Aorta (tissue), 5 donors: Measurements from ENCODE around the gene WDR62. TPM values are rescaled to one million over a fixed set of nuclear protein-coding genes. Genes with fewer than 3 reads are reported as not detected.
"Not testable (repeated sequence)": the region's sequence is repeated elsewhere in the genome, so short reads cannot be mapped to it uniquely, and the experiment has no call there.

Source experiments
- ATAC-seq: fragments of 200-7000 bp; cut with Tn5 transposase; one replicate; pipeline ENCODE4 v1.9.1; 2022; ENCODE audit warnings: moderate library complexity; ENCODE audit not compliant: low FRiP score
- DNase-seq, 2 donors: peaks; one replicate each; pipeline ENCODE4 v3.0.0-alpha.2; 2020
- H3K27ac ChIP-seq, 2 donors: one replicate each; pipeline ENCODE4 v1.5.1; 2013; ENCODE audit warnings: low read length in 2 of 2, mild to moderate bottlenecking in 2 of 2, moderate library complexity in 2 of 2, control low read depth in 1 of 2, inconsistent platforms in 1 of 2, low read depth in 1 of 2
- H3K27me3 ChIP-seq, 2 donors: one replicate each; pipeline ENCODE4 v1.6.1; 2013; ENCODE audit warnings: control low read depth in 1 of 2, low read length in 1 of 2, mild to moderate bottlenecking in 1 of 2, moderate library complexity in 1 of 2; ENCODE audit not compliant: insufficient read depth in 2 of 2, control insufficient read depth in 1 of 2
- H3K36me3 ChIP-seq, 2 donors: one replicate each; pipeline ENCODE4 v1.6.1; 2013; ENCODE audit warnings: control low read depth in 1 of 2, low read length in 1 of 2, mild to moderate bottlenecking in 1 of 2; ENCODE audit not compliant: insufficient read depth in 2 of 2, control insufficient read depth in 1 of 2
- H3K4me1 ChIP-seq, 2 donors: one replicate each; pipeline ENCODE4 v1.6.1; 2013; ENCODE audit warnings: low read length in 2 of 2, control low read depth in 1 of 2, mild to moderate bottlenecking in 1 of 2, moderate library complexity in 1 of 2; ENCODE audit not compliant: insufficient read depth in 2 of 2, control insufficient read depth in 1 of 2
- H3K4me3 ChIP-seq, 2 donors: one replicate each; pipeline ENCODE4 v1.5.1; 2013; ENCODE audit warnings: low read length in 2 of 2, control low read depth in 1 of 2, mild to moderate bottlenecking in 1 of 2
- H3K9me3 ChIP-seq: one replicate; pipeline ENCODE4 v1.6.1; 2013; ENCODE audit warnings: mild to moderate bottlenecking, low read length; ENCODE audit not compliant: control insufficient read depth
- WGBS, 2 donors: extraction: QIAGEN DNeasy Blood & Tissue Kit; methylation state at CpG; one replicate each; pipeline ENCODE4 v1.1.7; 2013; 5-methylcytosine and 5-hydroxymethylcytosine counted together
- intact Hi-C, 2 donors: fragments of 100-400 bp; cut with DNase I; formaldehyde crosslinking; loops; one replicate each; pipeline versions ENCODE4 v1.14.2 to v1.15.0; 2022
- polyA plus RNA-seq, 2 donors: library from polyadenylated mRNA; stranded (reverse); fragments of 200-250 nt; gene quantifications; one replicate each; pipeline ENCODE4 v1.2.3, GENCODE V29; 2013
- total RNA-seq, 2 donors: library from RNA; stranded (reverse); fragmentation: NEBNext Ultra II Directional; extraction: Animal tissue kit (Norgen Biotek cat#: 25700); gene quantifications; one replicate each; pipeline ENCODE4 v1.2.1, GENCODE V29; 2021
- donor health status: healthy with polysubstance abuse.
- donor health status: Bipolar disorder and iron deficiency.
- donor health status: DM: no; HTN: no; CAD: no.
- donor health status: DM: no; HTN: no; CAD: no.
- donor health status: DM: yes; HTN: yes; CAD: no.

The WDR62 gene
- total and polyA plus RNA-seq, 4 donors, result 0.25 to 1.3 (median 0.35) TPM

- Histone ChIP-seq H3K27ac (no peak overlapping the region), H3K4me3 (no peak overlapping the region), H3K27me3 (no peaks in the 10 kb centered on the region), H3K9me3 (no peaks in the 10 kb centered on the region), H3K36me3 (no peaks in the 10 kb centered on the region), H3K4me1 (no peaks in the 10 kb centered on the region)
- no peak for ATAC-seq
- intact Hi-C loops, result no loop called here
- 88 to 90% methylated on average over 2 of the region's 2 CpGs for WGBS, 2 donors
- peak in 1 of 2 donors; percentile 39 for DNase-seq
Measured at GRCh38 chr19:36061367-36061766, 6.7 kb downstream of the WDR62 start.

GRCh38 chr19:36064826-36065225, 10.1 kb downstream of the WDR62 start:
- intact Hi-C loops, result no loop called here
- Histone ChIP-seq H3K4me3 (no peak overlapping the region), H3K9me3 (no peaks in the 10 kb centered on the region), H3K27me3 (no peaks in the 10 kb centered on the region), H3K4me1 (no peaks in the 10 kb centered on the region), H3K36me3 (no peaks in the 10 kb centered on the region), H3K27ac (no peak overlapping the region)
- ATAC-seq (no peak), DNase-seq (no peak)
- 95 to 96% methylated on average over 8 of the region's 8 CpGs for WGBS, 2 donors

- Histone ChIP-seq H3K9me3 (no peaks in the 10 kb centered on the region), H3K27ac (no peak overlapping the region), H3K4me1 (no peaks in the 10 kb centered on the region), H3K27me3 (no peaks in the 10 kb centered on the region), H3K4me3 (no peak overlapping the region), H3K36me3 (no peaks in the 10 kb centered on the region)
- DNase-seq, result no peak
- intact Hi-C loops, result no loop called here
- ATAC-seq, result no peak
- 91 to 98% methylated on average over 11 of the region's 11 CpGs for WGBS, 2 donors
Measured at GRCh38 chr19:36067681-36068080, 13.0 kb downstream of the WDR62 start.

- H3K4me3 ChIP-seq, H3K9me3 ChIP-seq, intact Hi-C loops, DNase-seq, ATAC-seq, H3K36me3 ChIP-seq, H3K27me3 ChIP-seq, H3K27ac ChIP-seq, H3K4me1 ChIP-seq: not testable (repeated sequence)
- 97% methylated on average over 16 to 54 of the region's 57 CpGs for WGBS, 2 donors
Measured at GRCh38 chr19:36068810-36069499, 14.3 kb downstream of the WDR62 start.

GRCh38 chr19:36072081-36072480, 17.4 kb downstream of the WDR62 start:
- Histone ChIP-seq H3K36me3 (no peaks in the 10 kb centered on the region), H3K27me3 (no peaks in the 10 kb centered on the region), H3K9me3 (no peaks in the 10 kb centered on the region), H3K27ac (no peak overlapping the region), H3K4me3 (no peak overlapping the region), H3K4me1 (no peaks in the 10 kb centered on the region)
- intact Hi-C loops, result no loop called here
- DNase-seq, result no peak
- ATAC-seq, result no peak
- 87 to 96% methylated on average over 8 of the region's 8 CpGs for WGBS, 2 donors

- no peak overlapping the region for H3K27ac ChIP-seq
- H3K36me3 ChIP-seq, result no peaks in the 10 kb centered on the region
- no peaks in the 10 kb centered on the region for H3K27me3 ChIP-seq
- 85% methylated on average over 10 of the region's 10 CpGs for WGBS, 2 donors
- no peak for DNase-seq
- intact Hi-C loops, result no loop called here
- H3K9me3 ChIP-seq, result no peaks in the 10 kb centered on the region
- no peak overlapping the region for H3K4me3 ChIP-seq
- H3K4me1 ChIP-seq, result no peaks in the 10 kb centered on the region
- no peak for ATAC-seq
Measured at GRCh38 chr19:36073121-36073876, 18.6 kb downstream of the WDR62 start.

- H3K36me3 ChIP-seq, result no peaks in the 10 kb centered on the region
- H3K27ac ChIP-seq, result no peak overlapping the region
- H3K4me1 ChIP-seq, result no peaks in the 10 kb centered on the region
- no peak overlapping the region for H3K4me3 ChIP-seq
- H3K27me3 ChIP-seq, result no peaks in the 10 kb centered on the region
- intact Hi-C loops, result no loop called here
- ATAC-seq, result no peak
- DNase-seq, result no peak
- 92% methylated on average over 3 of the region's 3 CpGs for WGBS, 2 donors
- H3K9me3 ChIP-seq, result no peaks in the 10 kb centered on the region
Measured at GRCh38 chr19:36079389-36079945, 24.8 kb downstream of the WDR62 start.

- intact Hi-C loops, result no loop called here
- 82 to 95% methylated on average over 3 of the region's 3 CpGs for WGBS, 2 donors
- no peaks in the 10 kb centered on the region for H3K27me3 ChIP-seq
- H3K36me3 ChIP-seq, result no peaks in the 10 kb centered on the region
- ATAC-seq, result no peak
- no peak overlapping the region for H3K27ac ChIP-seq
- no peaks in the 10 kb centered on the region for H3K9me3 ChIP-seq
- no peak overlapping the region for H3K4me3 ChIP-seq
- DNase-seq, result no peak
- H3K4me1 ChIP-seq, result no peaks in the 10 kb centered on the region
Measured at GRCh38 chr19:36081385-36081784, 26.7 kb downstream of the WDR62 start.

GRCh38 chr19:36081894-36082293, 27.2 kb downstream of the WDR62 start:
- no peak overlapping the region for H3K27ac ChIP-seq
- DNase-seq (no peak), ATAC-seq (no peak)
- H3K27me3 ChIP-seq, result no peaks in the 10 kb centered on the region
- H3K4me3 ChIP-seq, result no peak overlapping the region
- WGBS, 2 donors, result 87 to 90% methylated on average over 7 of the region's 7 CpGs
- H3K9me3 ChIP-seq, result no peaks in the 10 kb centered on the region
- H3K36me3 ChIP-seq, result no peaks in the 10 kb centered on the region
- intact Hi-C loops, result no loop called here
- no peaks in the 10 kb centered on the region for H3K4me1 ChIP-seq
